H1 (cell line): ENCODE results near the gene ASS1. TPM values are rescaled to one million over a fixed set of nuclear protein-coding genes. Genes with fewer than 3 reads are reported as not detected.

Experiments
- CTCF ChIA-PET: fragments of 300-600 bp; sonication (Branson Sonifier 250); formaldehyde crosslinking; loops from one replicate; lab custom pipeline; 2021; ENCODE audit not compliant: partially characterized antibody; lab: Charles Lee
- POLR2A ChIA-PET: fragments of 300-600 bp; sonication (Branson Sonifier 250); formaldehyde crosslinking; loops from one replicate; lab custom pipeline; 2021; ENCODE audit warnings: inconsistent platforms; ENCODE audit not compliant: partially characterized antibody; lab: Charles Lee
- DNase-seq, 2 experiments: peaks; one replicate each; pipeline versions ENCODE4 v3.0.0 to v3.0.0-alpha.2; 2010 to 2022; ENCODE audit warnings: low spot score in 2 of 2, low read depth in 1 of 2, mixed read lengths in 1 of 2
- FAIRE-seq: peaks from 2 replicates; lab custom pipeline; 2011; peaks lifted over from hg19 to GRCh38; lab: Jason Lieb, UNC
- H2AFZ ChIP-seq: 2 replicates; pipeline ENCODE4 v1.8.1; 2012; ENCODE audit warnings: low read length, inconsistent platforms
- H2AK5ac ChIP-seq: 2 replicates; pipeline ENCODE4 v1.6.1; 2013; ENCODE audit warnings: low read depth, low read length
- H2BK120ac ChIP-seq: replicated peaks from 2 replicates; pipeline ENCODE3; 2013; ENCODE audit warnings: low read depth, low read length, inconsistent platforms
- H2BK12ac ChIP-seq: 2 replicates; pipeline ENCODE4 v1.6.1; 2013; ENCODE audit warnings: low read depth, low read length
- H2BK15ac ChIP-seq: 2 replicates; pipeline ENCODE4 v1.6.1; 2013; ENCODE audit warnings: low read length
- H2BK20ac ChIP-seq: 2 replicates; pipeline ENCODE4 v1.6.1; 2013; ENCODE audit warnings: low read length
- H2BK5ac ChIP-seq: 2 replicates; pipeline ENCODE4 v1.6.1; 2013; ENCODE audit warnings: low read depth, low read length
- H3K14ac ChIP-seq: 2 replicates; pipeline ENCODE4 v1.6.1; 2013; ENCODE audit warnings: inconsistent platforms; ENCODE audit not compliant: insufficient read length
- H3K18ac ChIP-seq: 2 replicates; pipeline ENCODE4 v1.6.1; 2013; ENCODE audit warnings: low read length; ENCODE audit errors: extremely low read depth
- H3K23ac ChIP-seq: 2 replicates; pipeline ENCODE4 v1.6.1; 2013; ENCODE audit warnings: inconsistent platforms; ENCODE audit not compliant: insufficient read length
- H3K23me2 ChIP-seq: 2 replicates; pipeline ENCODE4 v1.6.1; 2013; ENCODE audit warnings: low read depth, low read length
- H3K27ac ChIP-seq: 2 replicates; pipeline ENCODE4 v1.6.1; 2011; ENCODE audit warnings: low read depth, low read length, inconsistent platforms
- H3K27me3 ChIP-seq, 4 experiments: replicated peaks in 1 of 4; 1 replicate in 1 of 4; 2 replicates in 3 of 4; pipeline versions ENCODE4 v1.6.1 to v1.8.1; 2011 to 2013; ENCODE audit warnings: low read length in 3 of 4, mild to moderate bottlenecking in 3 of 4, inconsistent platforms in 2 of 4, mixed read lengths in 2 of 4, moderate library complexity in 1 of 4; ENCODE audit not compliant: control insufficient read depth in 3 of 4, insufficient read depth in 3 of 4; ENCODE audit errors: extremely low read depth in 1 of 4
- H3K36me3 ChIP-seq, 4 experiments: 2 replicates each; pipeline versions ENCODE4 v1.6.1 to v1.8.1; 2011 to 2013; ENCODE audit warnings: mild to moderate bottlenecking in 4 of 4, low read length in 3 of 4, moderate library complexity in 2 of 4, control low read depth in 1 of 4, inconsistent platforms in 1 of 4; ENCODE audit not compliant: insufficient read depth in 4 of 4, control insufficient read depth in 2 of 4
- H3K4ac ChIP-seq: replicated peaks from 2 replicates; pipeline ENCODE3; 2013; ENCODE audit warnings: low read length, low read depth, mixed read lengths, inconsistent platforms; ENCODE audit not compliant: insufficient read length
- H3K4me1 ChIP-seq, 4 experiments: replicated peaks in 1 of 4; 1 replicate in 1 of 4; 2 replicates in 3 of 4; pipeline versions ENCODE4 v1.6.1 to v1.8.1; 2011 to 2013; ENCODE audit warnings: low read length in 3 of 4, inconsistent platforms in 2 of 4, mixed read lengths in 1 of 4; ENCODE audit not compliant: insufficient read depth in 4 of 4, control insufficient read depth in 3 of 4
- H3K4me2 ChIP-seq, 2 experiments: 2 replicates each; pipeline versions ENCODE4 v1.6.1 to v1.8.1; 2011 to 2013; ENCODE audit warnings: low read depth in 2 of 2, low read length in 2 of 2, control low read depth in 1 of 2, inconsistent platforms in 1 of 2, mild to moderate bottlenecking in 1 of 2; ENCODE audit not compliant: insufficient read depth in 1 of 2
- H3K4me3 ChIP-seq, 4 experiments: fragments of 200-600, 300-600 bp in 1 of 4; sonication (generic), shearing (Covaris generic), sonication (Bioruptor Twin) in 1 of 4; 2 replicates each; pipeline versions ENCODE4 v1.5.1 to v1.8.1; 2011 to 2016; ENCODE audit warnings: low read length in 4 of 4, low read depth in 3 of 4, control low read depth in 2 of 4, inconsistent platforms in 2 of 4, mild to moderate bottlenecking in 2 of 4, mixed read lengths in 1 of 4, moderate library complexity in 1 of 4; ENCODE audit not compliant: insufficient read depth in 2 of 4; ENCODE audit errors: extremely low read depth in 1 of 4
- H3K56ac ChIP-seq: replicated peaks from 2 replicates; pipeline ENCODE3; 2013; ENCODE audit warnings: low read depth, mild to moderate bottlenecking, mixed read lengths, low read length, inconsistent platforms; ENCODE audit not compliant: insufficient read length
- H3K79me1 ChIP-seq: 2 replicates; pipeline ENCODE4 v1.6.1; 2013; ENCODE audit warnings: low read depth, low read length, control low read depth
- H3K79me2 ChIP-seq, 2 experiments: 2 replicates each; pipeline versions ENCODE4 v1.6.1 to v1.8.1; 2012 to 2013; ENCODE audit warnings: low read length in 2 of 2, mild to moderate bottlenecking in 2 of 2, inconsistent platforms in 1 of 2; ENCODE audit not compliant: insufficient read depth in 2 of 2, control insufficient read depth in 1 of 2
- H3K9ac ChIP-seq, 4 experiments: replicated peaks in 1 of 4; 1 replicate in 1 of 4; 2 replicates in 3 of 4; pipeline versions ENCODE4 v1.6.1 to v1.8.1; 2011 to 2013; ENCODE audit warnings: low read depth in 3 of 4, low read length in 3 of 4, control low read depth in 2 of 4, mild to moderate bottlenecking in 2 of 4, moderate library complexity in 2 of 4, inconsistent platforms in 1 of 4; ENCODE audit errors: extremely low read depth in 1 of 4
- H3K9me3 ChIP-seq, 2 experiments: 2 replicates each; pipeline versions ENCODE4 v1.6.1 to v1.8.1; 2012 to 2013; ENCODE audit warnings: mild to moderate bottlenecking in 2 of 2, moderate library complexity in 2 of 2, control low read depth in 1 of 2, inconsistent platforms in 1 of 2, low read depth in 1 of 2, low read length in 1 of 2, mixed read lengths in 1 of 2; ENCODE audit not compliant: insufficient read depth in 2 of 2
- H4K20me1 ChIP-seq, 2 experiments: replicated peaks in 1 of 2; 2 replicates each; pipeline versions ENCODE3 to v1.8.1; 2011 to 2013; ENCODE audit warnings: inconsistent platforms in 2 of 2, low read length in 2 of 2, mild to moderate bottlenecking in 1 of 2; ENCODE audit not compliant: insufficient read depth in 2 of 2, control insufficient read depth in 1 of 2
- H4K5ac ChIP-seq: 2 replicates; pipeline ENCODE4 v1.6.1; 2013; ENCODE audit warnings: low read length, low read depth, mixed read lengths, inconsistent platforms; ENCODE audit not compliant: insufficient read length
- H4K8ac ChIP-seq: 2 replicates; pipeline ENCODE4 v1.8.0; 2013; ENCODE audit warnings: mild to moderate bottlenecking, moderate library complexity, low read length, inconsistent platforms; ENCODE audit not compliant: insufficient read depth; ENCODE audit errors: extremely low read depth
- H4K91ac ChIP-seq: replicated peaks from 2 replicates; pipeline ENCODE3; 2013; ENCODE audit warnings: low read length, mixed read lengths, inconsistent platforms; ENCODE audit not compliant: insufficient read length
- ATF3 ChIP-seq: IDR thresholded peaks from 2 replicates; pipeline ENCODE4 v1.6.1; 2011; ENCODE audit warnings: low read depth, mild to moderate bottlenecking, low read length; ENCODE audit not compliant: insufficient read depth
- BCL11A ChIP-seq, 2 experiments: IDR thresholded peaks; one replicate each; pipeline ENCODE4 v1.6.1; 2011; ENCODE audit warnings: low read depth in 2 of 2, low read length in 2 of 2, mild to moderate bottlenecking in 2 of 2
- PHF8 ChIP-seq: fragments of 200-600 bp; sonication (generic); conservative IDR thresholded peaks from 2 replicates; pipeline ENCODE4 v1.7.1; 2012; ENCODE audit warnings: low read depth, mild to moderate bottlenecking, inconsistent platforms, low read length, moderate library complexity
- POLR2AphosphoS5 ChIP-seq: IDR thresholded peaks from 2 replicates; pipeline ENCODE4 v1.6.1; 2011; ENCODE audit warnings: low read depth, low read length
- POU5F1 ChIP-seq: IDR thresholded peaks from 2 replicates; pipeline ENCODE4 v1.6.1; 2011; ENCODE audit warnings: low read depth, mild to moderate bottlenecking, low read length, moderate library complexity
- USF2 ChIP-seq: IDR thresholded peaks from 2 replicates; pipeline ENCODE4 v1.6.1; 2011; ENCODE audit warnings: low read length, improper control_type of control experiment
- WGBS, 2 experiments: shearing (Covaris generic) in 1 of 2; methylation state at CpG; one replicate each; pipeline versions ENCODE4 v1.1.6 to v1.1.7; 2013 to 2015; ENCODE audit warnings: low lambda C conversion rate in 2 of 2, mixed read lengths in 2 of 2, inconsistent platforms in 1 of 2, low coverage in 1 of 2, missing lambda C conversion rate in 1 of 2; ENCODE audit not compliant: insufficient replicate concordance in 2 of 2, insufficient coverage in 1 of 2, insufficient read length in 1 of 2; ENCODE audit errors: extremely low coverage in 1 of 2, missing lambda C conversion rate in 1 of 2; 5-methylcytosine and 5-hydroxymethylcytosine counted together
- polyA plus RNA-seq, 7 experiments: library from polyadenylated mRNA; depleted of rRNA in 3 of 7; stranded (reverse) in 5 of 7; unstranded in 2 of 7; fragments of >200 nt in 5 of 7; fragments of 200-250 nt in 2 of 7; gene quantifications; 1 replicate in 5 of 7; 2 replicates in 1 of 7; 4 replicates in 1 of 7; pipeline versions ENCODE4 v1.2.1 to v1.2.3, GENCODE V29; 2011 to 2013; ENCODE audit warnings: missing spikeins in 2 of 7, mixed read lengths in 2 of 7
- total RNA-seq: library from RNA; stranded (reverse); fragmentation: NEBNext Ultra II Directional; extraction: Animal tissue kit (Norgen Biotek cat#: 25700); gene quantifications from 2 replicates; pipeline ENCODE4 v1.2.1, GENCODE V29; 2021

The ASS1 gene
- total and polyA plus RNA-seq, 2 of the 8 experiments (the other 6 are each of a cell fraction or from before 2014, with no cell fraction given), result 108 to 296 TPM

- POLR2A ChIA-PET, result no interaction called here
- FAIRE-seq, result no peak
- WGBS, 2 experiments, result 92% methylated on average over 24 of the region's 28 CpGs; no CpG with 5 or more reads in 1 of the 2 experiments
Measured at GRCh38 chr9:130402645-130403440, 41.9 kb upstream of the ASS1 start.

More at GRCh38 chr9:130402645-130403440, 41.9 kb upstream of the ASS1 start:
- Histone ChIP-seq H3K27ac (no peak overlapping the region; the same call in 1 of the 2 replicates), H3K14ac (no peak overlapping the region), H3K4me1 (no peaks in the 10 kb centered on the region), H3K27me3 (no peaks in the 10 kb centered on the region), H3K4me2 (no peak overlapping the region), H4K8ac (no peak overlapping the region), H2AFZ (no peak overlapping the region), H2BK20ac (no peak overlapping the region), H2BK120ac (no peak overlapping the region), H3K9me3 (no peaks in the 10 kb centered on the region), H2BK12ac (no peak overlapping the region), H3K56ac (no peak overlapping the region), H3K79me1 (no peaks in the 10 kb centered on the region), H3K79me2 (no peaks in the 10 kb centered on the region), H3K23me2 (no peaks in the 10 kb centered on the region), H2AK5ac (no peak overlapping the region), H3K18ac (no peak overlapping the region), H3K4ac (no peak overlapping the region), H3K36me3 (no peaks in the 10 kb centered on the region; a peak in 1 of 8 replicates), H2BK15ac (no peak overlapping the region), H4K5ac (no peak overlapping the region), H2BK5ac (no peak overlapping the region), H3K4me3 (no peak overlapping the region), H4K20me1 (no peaks in the 10 kb centered on the region), H4K91ac (no peak overlapping the region), H3K9ac (no peak overlapping the region), H3K23ac (no peak overlapping the region)
- CTCF ChIA-PET, result interaction anchor here (0.8 kb wide), 2 partner anchors 22 to 23 kb away, joined by 3 to 4 read pairs; no protein-coding TSS in a partner anchor
- DNase-seq, result no peak
- TF ChIP-seq USF2 (no peak), ATF3 (no peak), BCL11A (IDR thresholded peaks at IDR 0.05; ENCODE audit: low read depth in 2 of 2, low read length in 2 of 2) (no peak), POLR2AphosphoS5 (no peak), POU5F1 (no peak), PHF8 (no peak)
